ENCODE results near the gene PRKCZ.
A peak's percentile ranks its signal among the peaks of the same experiment; 100 is the strongest.

Gene PRKCZ

GRCh38 chr1:2198571-2198970 lies 148.4 kb downstream of the PRKCZ start:
- no peak for DNase-seq

- DNase-seq = peak; percentile 73 to 76
These were observed 149.0 kb downstream of the PRKCZ start for GRCh38 chr1:2199042-2199810.

- DNase-seq = no peak
These were observed 150.2 kb downstream of the PRKCZ start for GRCh38 chr1:2200308-2200943.

GRCh38 chr1:2201062-2201461 lies 150.9 kb downstream of the PRKCZ start:
- DNase-seq = no peak

GRCh38 chr1:2202008-2202575 lies 151.9 kb downstream of the PRKCZ start:
- no peak for DNase-seq

GRCh38 chr1:2202843-2203601 lies 152.8 kb downstream of the PRKCZ start:
- DNase-seq = no peak

GRCh38 chr1:2203671-2204414 lies 153.6 kb downstream of the PRKCZ start:
- DNase-seq = no peak

- DNase-seq = no peak
These were observed 154.4 kb downstream of the PRKCZ start for GRCh38 chr1:2204415-2205190.

- DNase-seq = peak; percentile 94
These were observed 155.2 kb downstream of the PRKCZ start for GRCh38 chr1:2205191-2205952.

GRCh38 chr1:2206813-2207487 lies 156.7 kb downstream of the PRKCZ start:
- no peak for DNase-seq

- DNase-seq = no peak
These were observed 158.4 kb downstream of the PRKCZ start for GRCh38 chr1:2208309-2209239.

- no peak for DNase-seq
These were observed 159.3 kb downstream of the PRKCZ start for GRCh38 chr1:2209400-2210083.

- DNase-seq = no peak
These were observed 160.0 kb downstream of the PRKCZ start for GRCh38 chr1:2210084-2210653.

GRCh38 chr1:2210786-2211185 lies 160.6 kb downstream of the PRKCZ start:
- no peak for DNase-seq

- no peak for DNase-seq
These were observed 162.0 kb downstream of the PRKCZ start for GRCh38 chr1:2212274-2212531.

- DNase-seq = peak; percentile 34 to 43
These were observed 162.6 kb downstream of the PRKCZ start for GRCh38 chr1:2212532-2213491.
